Measurements from ENCODE around the gene FAM83F.

FAM83F gene

GRCh38 chr22:40076702-40077645 lies 82.2 kb downstream of the FAM83F start:
- no peak for DNase-seq

GRCh38 chr22:40077646-40078016 lies 82.9 kb downstream of the FAM83F start:
- no peak for DNase-seq

GRCh38 chr22:40081662-40082061 lies 86.9 kb downstream of the FAM83F start:
- DNase-seq = no peak

GRCh38 chr22:40082184-40082583 lies 87.4 kb downstream of the FAM83F start:
- no peak for DNase-seq

GRCh38 chr22:40083794-40084193 lies 89.0 kb downstream of the FAM83F start:
- no peak for DNase-seq

- DNase-seq = no peak
Measured at GRCh38 chr22:40084246-40084645, 89.5 kb downstream of the FAM83F start.

DNA sequence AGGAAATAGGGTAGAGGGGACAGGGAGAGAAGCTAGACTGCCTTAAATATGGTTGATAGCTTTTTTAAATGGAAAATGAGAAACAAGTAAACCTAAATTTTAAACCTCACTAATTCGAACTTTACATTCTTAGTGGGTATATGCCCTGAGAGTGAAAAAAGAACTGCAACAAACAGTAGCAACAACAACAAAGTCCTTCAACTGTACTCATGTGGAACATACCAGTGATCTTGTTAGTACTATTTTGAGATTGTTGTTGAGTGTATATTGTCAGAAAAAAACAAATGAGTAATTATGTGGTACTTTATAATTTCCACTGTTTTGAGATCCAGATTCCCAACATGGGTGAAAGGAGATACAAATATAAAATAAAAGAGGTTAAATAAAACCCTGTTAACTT lies 94.1 kb downstream of the FAM83F start:
- DNase-seq = no peak
